Measurements from ENCODE around the gene TMEM179B.

GRCh38 chr11:62787005-62787759, at the start of gene TMEM179B:
- TF ChIP-seq CTCF (IDR thresholded peaks at IDR 0.05; ENCODE audit: low read depth, low read length, missing input control), result peak; percentile 32
- TF ChIP-seq REST (IDR thresholded peaks at IDR 0.05), result peak; percentile 82
- no peak for TF ChIP-seq JUND (IDR thresholded peaks at IDR 0.05)
- TF ChIP-seq TAF1 (conservative IDR thresholded peaks at IDR 0.05), result peak; percentile 55
- no peak for TF ChIP-seq ATF3 (IDR thresholded peaks at IDR 0.05)
- TF ChIP-seq SP1 (IDR thresholded peaks at IDR 0.05), result peak; percentile 68
- TF ChIP-seq RXRA (IDR thresholded peaks at IDR 0.05), result peak in 1 of 2 donors; percentile 14
- no peak for TF ChIP-seq EGR1 (IDR thresholded peaks at IDR 0.05; ENCODE audit: low read depth in 2 of 2)
- peak; percentile 87 to 96 for TF ChIP-seq GABPA (IDR thresholded peaks at IDR 0.05 in 1 of 2, conservative IDR thresholded peaks at IDR 0.05 in 1 of 2)
- TF ChIP-seq YY1 (IDR thresholded peaks at IDR 0.05), result peak; percentile 93

Data from liver (tissue), 3 donors.